Liver (tissue), 3 donors: ENCODE data around the gene IGSF6.

ENCODE experiments used
- ATF3 ChIP-seq: IDR thresholded peaks from 2 replicates; pipeline ENCODE4 v1.6.1; 2016; ENCODE audit warnings: antibody characterized with exemption
- EGR1 ChIP-seq, 2 donors: IDR thresholded peaks; 2 replicates each; pipeline ENCODE4 v1.6.1; 2016 to 2018; ENCODE audit warnings: antibody characterized with exemption in 2 of 2, low read depth in 2 of 2
- FOXA1 ChIP-seq: IDR thresholded peaks from 2 replicates; pipeline ENCODE4 v1.6.1; 2016; ENCODE audit warnings: antibody characterized with exemption
- FOXA2 ChIP-seq: IDR thresholded peaks from 2 replicates; pipeline ENCODE4 v1.6.1; 2016; ENCODE audit warnings: antibody characterized with exemption
- GABPA ChIP-seq, 2 donors: IDR thresholded peaks in 1 of 2; conservative IDR thresholded peaks in 1 of 2; 2 replicates each; pipeline ENCODE4 v1.6.1; 2016; ENCODE audit warnings: antibody characterized with exemption in 2 of 2, mild to moderate bottlenecking in 1 of 2, moderate library complexity in 1 of 2
- JUND ChIP-seq, 2 donors: IDR thresholded peaks; 2 replicates each; pipeline ENCODE4 v1.6.1; 2016; ENCODE audit warnings: antibody characterized with exemption in 2 of 2
- MAX ChIP-seq: IDR thresholded peaks from 2 replicates; pipeline ENCODE4 v1.6.1; 2016; ENCODE audit warnings: antibody characterized with exemption
- NR2F2 ChIP-seq: IDR thresholded peaks from 2 replicates; pipeline ENCODE4 v1.6.1; 2016; ENCODE audit warnings: antibody characterized with exemption
- RAD21 ChIP-seq, 2 donors: IDR thresholded peaks; 2 replicates each; pipeline ENCODE4 v1.6.1; 2016; ENCODE audit warnings: antibody characterized with exemption in 2 of 2, mild to moderate bottlenecking in 2 of 2
- SP1 ChIP-seq: IDR thresholded peaks from 2 replicates; pipeline ENCODE4 v1.6.1; 2018; ENCODE audit warnings: antibody characterized with exemption, mild to moderate bottlenecking
- TAF1 ChIP-seq: conservative IDR thresholded peaks from 2 replicates; pipeline ENCODE4 v1.6.1; 2016; ENCODE audit warnings: antibody characterized with exemption, mild to moderate bottlenecking
- YY1 ChIP-seq: IDR thresholded peaks from 2 replicates; pipeline ENCODE4 v1.6.1; 2016; ENCODE audit warnings: antibody characterized with exemption, mild to moderate bottlenecking
- TF ChIP-seq, protein P1 (sequence below): fragments of 150-350 bp; IDR thresholded peaks from 2 replicates; pipeline ENCODE4 v1.5.1; 2017; ENCODE audit warnings: improper control_type of control experiment, low read depth, low read length; ENCODE audit not compliant: missing input control
- TF ChIP-seq, protein P2 (sequence below): IDR thresholded peaks from 2 replicates; pipeline ENCODE4 v1.6.1; 2016; ENCODE audit warnings: antibody characterized with exemption
- donor health status: healthy.
- donor health status: healthy.

DNA sequence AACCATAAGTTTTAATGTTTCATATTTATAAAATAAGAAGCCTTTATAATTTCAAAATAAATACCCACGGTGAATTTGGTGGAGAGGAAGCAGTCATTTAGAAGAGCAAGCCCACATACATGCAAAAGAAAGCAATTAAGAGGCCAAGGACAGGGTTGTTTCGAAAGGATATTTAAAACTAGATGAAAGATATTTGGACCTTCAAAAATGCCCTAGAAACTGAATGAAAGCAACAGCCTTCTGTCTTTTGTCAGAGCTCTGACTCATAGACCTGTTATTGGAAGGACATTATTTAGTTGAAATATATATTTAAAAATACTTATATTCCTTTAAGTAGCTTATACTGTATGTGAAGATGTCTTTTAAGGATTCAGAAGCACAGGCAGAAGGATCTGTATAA lies 61.6 kb downstream of the IGSF6 start:
- TF ChIP-seq, protein P1, sequence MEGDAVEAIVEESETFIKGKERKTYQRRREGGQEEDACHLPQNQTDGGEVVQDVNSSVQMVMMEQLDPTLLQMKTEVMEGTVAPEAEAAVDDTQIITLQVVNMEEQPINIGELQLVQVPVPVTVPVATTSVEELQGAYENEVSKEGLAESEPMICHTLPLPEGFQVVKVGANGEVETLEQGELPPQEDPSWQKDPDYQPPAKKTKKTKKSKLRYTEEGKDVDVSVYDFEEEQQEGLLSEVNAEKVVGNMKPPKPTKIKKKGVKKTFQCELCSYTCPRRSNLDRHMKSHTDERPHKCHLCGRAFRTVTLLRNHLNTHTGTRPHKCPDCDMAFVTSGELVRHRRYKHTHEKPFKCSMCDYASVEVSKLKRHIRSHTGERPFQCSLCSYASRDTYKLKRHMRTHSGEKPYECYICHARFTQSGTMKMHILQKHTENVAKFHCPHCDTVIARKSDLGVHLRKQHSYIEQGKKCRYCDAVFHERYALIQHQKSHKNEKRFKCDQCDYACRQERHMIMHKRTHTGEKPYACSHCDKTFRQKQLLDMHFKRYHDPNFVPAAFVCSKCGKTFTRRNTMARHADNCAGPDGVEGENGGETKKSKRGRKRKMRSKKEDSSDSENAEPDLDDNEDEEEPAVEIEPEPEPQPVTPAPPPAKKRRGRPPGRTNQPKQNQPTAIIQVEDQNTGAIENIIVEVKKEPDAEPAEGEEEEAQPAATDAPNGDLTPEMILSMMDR = no peak
- TF ChIP-seq SP1 (no peak), YY1 (no peak), EGR1 (IDR thresholded peaks at IDR 0.05; ENCODE audit: low read depth in 2 of 2) (no peak), TAF1 (no peak), RAD21 (IDR thresholded peaks at IDR 0.05) (no peak), FOXA2 (no peak), MAX (no peak), JUND (IDR thresholded peaks at IDR 0.05) (no peak), GABPA (IDR thresholded peaks at IDR 0.05 in 1 of 2, conservative IDR thresholded peaks at IDR 0.05 in 1 of 2) (no peak), ATF3 (no peak), NR2F2 (no peak), FOXA1 (no peak)
- TF ChIP-seq, protein P2, sequence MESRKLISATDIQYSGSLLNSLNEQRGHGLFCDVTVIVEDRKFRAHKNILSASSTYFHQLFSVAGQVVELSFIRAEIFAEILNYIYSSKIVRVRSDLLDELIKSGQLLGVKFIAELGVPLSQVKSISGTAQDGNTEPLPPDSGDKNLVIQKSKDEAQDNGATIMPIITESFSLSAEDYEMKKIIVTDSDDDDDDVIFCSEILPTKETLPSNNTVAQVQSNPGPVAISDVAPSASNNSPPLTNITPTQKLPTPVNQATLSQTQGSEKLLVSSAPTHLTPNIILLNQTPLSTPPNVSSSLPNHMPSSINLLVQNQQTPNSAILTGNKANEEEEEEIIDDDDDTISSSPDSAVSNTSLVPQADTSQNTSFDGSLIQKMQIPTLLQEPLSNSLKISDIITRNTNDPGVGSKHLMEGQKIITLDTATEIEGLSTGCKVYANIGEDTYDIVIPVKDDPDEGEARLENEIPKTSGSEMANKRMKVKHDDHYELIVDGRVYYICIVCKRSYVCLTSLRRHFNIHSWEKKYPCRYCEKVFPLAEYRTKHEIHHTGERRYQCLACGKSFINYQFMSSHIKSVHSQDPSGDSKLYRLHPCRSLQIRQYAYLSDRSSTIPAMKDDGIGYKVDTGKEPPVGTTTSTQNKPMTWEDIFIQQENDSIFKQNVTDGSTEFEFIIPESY = no peak
